Measurements from ENCODE around the gene RBM20. TPM values are rescaled to one million over a fixed set of nuclear protein-coding genes. Genes with fewer than 3 reads are reported as not detected.

Gene RBM20
- total and polyA plus RNA-seq, 2 of the 13 experiments (the other 11 are each of a cell fraction or from before 2014, with no cell fraction given), result 0.02 to 0.22 TPM

DNA sequence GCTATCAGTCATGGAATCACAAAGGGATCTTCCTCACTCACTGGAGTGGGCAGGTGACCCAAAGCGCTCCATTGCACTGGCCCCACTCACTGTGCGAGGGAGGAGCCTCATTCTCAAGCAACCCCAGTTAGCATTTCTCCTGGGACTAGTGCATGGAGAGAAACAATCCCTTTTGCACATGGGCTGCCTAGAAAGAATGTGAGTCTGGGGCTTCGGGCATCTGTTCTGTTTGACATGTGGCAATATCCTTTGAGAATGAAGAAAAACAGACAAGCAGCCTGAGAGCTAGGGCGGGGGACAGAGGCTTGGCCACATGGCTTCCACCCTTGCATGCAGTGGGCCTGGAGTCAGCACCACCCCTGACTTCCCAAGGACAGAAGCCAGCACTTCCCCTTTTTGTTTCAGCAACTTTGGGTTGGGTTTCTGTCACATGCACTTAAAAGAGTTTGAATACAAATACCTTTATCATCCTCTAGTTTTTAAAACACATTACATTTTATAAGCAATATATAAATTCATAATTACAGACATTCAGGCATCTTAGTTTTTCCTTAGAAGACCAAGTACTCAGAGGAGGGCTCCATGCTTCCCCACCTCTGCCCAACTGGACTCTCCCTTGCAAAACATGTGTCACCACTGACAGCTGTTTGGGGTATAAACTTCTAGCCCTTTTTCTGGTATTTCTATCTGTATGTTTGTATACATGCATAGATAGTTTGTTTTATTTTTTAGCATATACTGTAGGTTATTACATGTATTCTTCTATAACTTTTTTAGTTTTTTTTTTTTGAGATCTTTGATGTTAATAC, 73.8 kb downstream of the RBM20 start:
- H2AFZ ChIP-seq (ENCODE audit: low read length), result no peak overlapping the region
- H3K9me3 ChIP-seq (ENCODE audit: low read length), result no peaks in the 10 kb centered on the region
- H3K27me3 ChIP-seq (ENCODE audit: control insufficient read depth in 1 of 2, insufficient read depth in 2 of 2, low read length in 2 of 2), result peaks cover 0 to 5% of the 10 kb centered on the region in 2 experiments; a peak in 2 of 5 replicates
- H3K4me1 ChIP-seq (ENCODE audit: insufficient read depth, low read length), result no peaks in the 10 kb centered on the region
- in situ Hi-C loops (cut with HindIII; ENCODE audit: extremely low pct_ligation_motif_present, low pct_unique_long_range_greater_than_20kb) (no loop called here), intact Hi-C loops (cut with micrococcal nuclease; ENCODE audit: unreplicated experiment) (no loop called here)
- H3K27ac ChIP-seq (ENCODE audit: extremely low read length, insufficient read depth, low read length), result no peak overlapping the region
- no TSS peak for BruUV-seq (replicated peaks)
- ChIA-PET POLR2A (no interaction called here), CTCF (ENCODE audit: low intra/inter-chr PET ratio, low total read pairs) (no interaction called here)
- no peak overlapping the region for H3K9ac ChIP-seq (ENCODE audit: insufficient read depth, low read depth, low read length)
- no peak for DNase-seq (ENCODE audit: low spot score)
- ATAC-seq, result no peak
- H3K36me3 ChIP-seq (replicated peaks in 1 of 2; ENCODE audit: control insufficient read depth in 1 of 2, insufficient read depth in 2 of 2, low read length in 2 of 2), result no peaks in the 10 kb centered on the region
- H3K79me2 ChIP-seq (ENCODE audit: insufficient read depth, low read length), result no peaks in the 10 kb centered on the region
- H3K4me2 ChIP-seq (ENCODE audit: low read depth, low read length), result no peak overlapping the region
- H3K4me3 ChIP-seq (replicated peaks in 1 of 3; ENCODE audit: insufficient read depth in 1 of 3, low read depth in 2 of 3, low read length in 3 of 3), result no peak overlapping the region
- H4K20me1 ChIP-seq (ENCODE audit: insufficient read depth, low read length), result no peaks in the 10 kb centered on the region
- 40% methylated on average over 4 of the region's 4 CpGs for WGBS (ENCODE audit: low lambda C conversion rate)
- no peak for FAIRE-seq
- TF ChIP-seq ZNF530 (CRISPR knock-in tag; IDR thresholded peaks at IDR 0.05; ENCODE audit: low read depth) (no peak), ZFAT (CRISPR knock-in tag; conservative IDR thresholded peaks at IDR 0.05) (no peak), KLF12 (CRISPR knock-in tag; IDR thresholded peaks at IDR 0.05; ENCODE audit: borderline replicate concordance) (no peak), SYNCRIP (IDR thresholded peaks at IDR 0.05; ENCODE audit: insufficient read depth, low read depth, low read length) (no peak), TAF15 (IDR thresholded peaks at IDR 0.05; ENCODE audit: low read depth, low read length, poor library complexity, severe bottlenecking) (no peak), ZNF24 (IDR thresholded peaks at IDR 0.05) (no peak), ZNF772 (CRISPR knock-in tag; IDR thresholded peaks at IDR 0.05) (no peak), TEAD2 (CRISPR knock-in tag; IDR thresholded peaks at IDR 0.05) (no peak)
- TF ChIP-seq, protein P1, sequence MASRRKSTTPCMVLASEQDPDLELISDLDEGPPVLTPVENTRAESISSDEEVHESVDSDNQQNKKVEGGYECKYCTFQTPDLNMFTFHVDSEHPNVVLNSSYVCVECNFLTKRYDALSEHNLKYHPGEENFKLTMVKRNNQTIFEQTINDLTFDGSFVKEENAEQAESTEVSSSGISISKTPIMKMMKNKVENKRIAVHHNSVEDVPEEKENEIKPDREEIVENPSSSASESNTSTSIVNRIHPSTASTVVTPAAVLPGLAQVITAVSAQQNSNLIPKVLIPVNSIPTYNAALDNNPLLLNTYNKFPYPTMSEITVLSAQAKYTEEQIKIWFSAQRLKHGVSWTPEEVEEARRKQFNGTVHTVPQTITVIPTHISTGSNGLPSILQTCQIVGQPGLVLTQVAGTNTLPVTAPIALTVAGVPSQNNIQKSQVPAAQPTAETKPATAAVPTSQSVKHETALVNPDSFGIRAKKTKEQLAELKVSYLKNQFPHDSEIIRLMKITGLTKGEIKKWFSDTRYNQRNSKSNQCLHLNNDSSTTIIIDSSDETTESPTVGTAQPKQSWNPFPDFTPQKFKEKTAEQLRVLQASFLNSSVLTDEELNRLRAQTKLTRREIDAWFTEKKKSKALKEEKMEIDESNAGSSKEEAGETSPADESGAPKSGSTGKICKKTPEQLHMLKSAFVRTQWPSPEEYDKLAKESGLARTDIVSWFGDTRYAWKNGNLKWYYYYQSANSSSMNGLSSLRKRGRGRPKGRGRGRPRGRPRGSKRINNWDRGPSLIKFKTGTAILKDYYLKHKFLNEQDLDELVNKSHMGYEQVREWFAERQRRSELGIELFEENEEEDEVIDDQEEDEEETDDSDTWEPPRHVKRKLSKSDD (CRISPR knock-in tag; IDR thresholded peaks at IDR 0.05; ENCODE audit: low read depth), result no peak
- TF ChIP-seq, protein P2, sequence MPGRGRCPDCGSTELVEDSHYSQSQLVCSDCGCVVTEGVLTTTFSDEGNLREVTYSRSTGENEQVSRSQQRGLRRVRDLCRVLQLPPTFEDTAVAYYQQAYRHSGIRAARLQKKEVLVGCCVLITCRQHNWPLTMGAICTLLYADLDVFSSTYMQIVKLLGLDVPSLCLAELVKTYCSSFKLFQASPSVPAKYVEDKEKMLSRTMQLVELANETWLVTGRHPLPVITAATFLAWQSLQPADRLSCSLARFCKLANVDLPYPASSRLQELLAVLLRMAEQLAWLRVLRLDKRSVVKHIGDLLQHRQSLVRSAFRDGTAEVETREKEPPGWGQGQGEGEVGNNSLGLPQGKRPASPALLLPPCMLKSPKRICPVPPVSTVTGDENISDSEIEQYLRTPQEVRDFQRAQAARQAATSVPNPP (CRISPR knock-in tag; IDR thresholded peaks at IDR 0.05), result no peak
- TF ChIP-seq, protein P3, sequence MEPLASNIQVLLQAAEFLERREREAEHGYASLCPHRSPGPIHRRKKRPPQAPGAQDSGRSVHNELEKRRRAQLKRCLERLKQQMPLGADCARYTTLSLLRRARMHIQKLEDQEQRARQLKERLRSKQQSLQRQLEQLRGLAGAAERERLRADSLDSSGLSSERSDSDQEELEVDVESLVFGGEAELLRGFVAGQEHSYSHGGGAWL (CRISPR knock-in tag; IDR thresholded peaks at IDR 0.05), result no peak
- TF ChIP-seq, protein P4, sequence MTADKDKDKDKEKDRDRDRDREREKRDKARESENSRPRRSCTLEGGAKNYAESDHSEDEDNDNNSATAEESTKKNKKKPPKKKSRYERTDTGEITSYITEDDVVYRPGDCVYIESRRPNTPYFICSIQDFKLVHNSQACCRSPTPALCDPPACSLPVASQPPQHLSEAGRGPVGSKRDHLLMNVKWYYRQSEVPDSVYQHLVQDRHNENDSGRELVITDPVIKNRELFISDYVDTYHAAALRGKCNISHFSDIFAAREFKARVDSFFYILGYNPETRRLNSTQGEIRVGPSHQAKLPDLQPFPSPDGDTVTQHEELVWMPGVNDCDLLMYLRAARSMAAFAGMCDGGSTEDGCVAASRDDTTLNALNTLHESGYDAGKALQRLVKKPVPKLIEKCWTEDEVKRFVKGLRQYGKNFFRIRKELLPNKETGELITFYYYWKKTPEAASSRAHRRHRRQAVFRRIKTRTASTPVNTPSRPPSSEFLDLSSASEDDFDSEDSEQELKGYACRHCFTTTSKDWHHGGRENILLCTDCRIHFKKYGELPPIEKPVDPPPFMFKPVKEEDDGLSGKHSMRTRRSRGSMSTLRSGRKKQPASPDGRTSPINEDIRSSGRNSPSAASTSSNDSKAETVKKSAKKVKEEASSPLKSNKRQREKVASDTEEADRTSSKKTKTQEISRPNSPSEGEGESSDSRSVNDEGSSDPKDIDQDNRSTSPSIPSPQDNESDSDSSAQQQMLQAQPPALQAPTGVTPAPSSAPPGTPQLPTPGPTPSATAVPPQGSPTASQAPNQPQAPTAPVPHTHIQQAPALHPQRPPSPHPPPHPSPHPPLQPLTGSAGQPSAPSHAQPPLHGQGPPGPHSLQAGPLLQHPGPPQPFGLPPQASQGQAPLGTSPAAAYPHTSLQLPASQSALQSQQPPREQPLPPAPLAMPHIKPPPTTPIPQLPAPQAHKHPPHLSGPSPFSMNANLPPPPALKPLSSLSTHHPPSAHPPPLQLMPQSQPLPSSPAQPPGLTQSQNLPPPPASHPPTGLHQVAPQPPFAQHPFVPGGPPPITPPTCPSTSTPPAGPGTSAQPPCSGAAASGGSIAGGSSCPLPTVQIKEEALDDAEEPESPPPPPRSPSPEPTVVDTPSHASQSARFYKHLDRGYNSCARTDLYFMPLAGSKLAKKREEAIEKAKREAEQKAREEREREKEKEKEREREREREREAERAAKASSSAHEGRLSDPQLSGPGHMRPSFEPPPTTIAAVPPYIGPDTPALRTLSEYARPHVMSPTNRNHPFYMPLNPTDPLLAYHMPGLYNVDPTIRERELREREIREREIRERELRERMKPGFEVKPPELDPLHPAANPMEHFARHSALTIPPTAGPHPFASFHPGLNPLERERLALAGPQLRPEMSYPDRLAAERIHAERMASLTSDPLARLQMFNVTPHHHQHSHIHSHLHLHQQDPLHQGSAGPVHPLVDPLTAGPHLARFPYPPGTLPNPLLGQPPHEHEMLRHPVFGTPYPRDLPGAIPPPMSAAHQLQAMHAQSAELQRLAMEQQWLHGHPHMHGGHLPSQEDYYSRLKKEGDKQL (CRISPR knock-in tag; IDR thresholded peaks at IDR 0.05; ENCODE audit: low read depth), result no peak
